Measurements from ENCODE around the gene TAF7. TPM values are rescaled to one million over a fixed set of nuclear protein-coding genes. Genes with fewer than 3 reads are reported as not detected.

Gene TAF7
- total and polyA plus RNA-seq, 9 of the 15 experiments (the other 6 are each of a cell fraction or from before 2014, with no cell fraction given) = 51.6 to 116 (median 73.3) TPM

- TF ChIP-seq CBFA2T2 (conservative IDR thresholded peaks at IDR 0.05) (no peak), ZBTB8A (IDR thresholded peaks at IDR 0.05; ENCODE audit: partially characterized antibody) (no peak), MAX (CRISPR knock-in tag; IDR thresholded peaks at IDR 0.05) (no peak), AFF1 (IDR thresholded peaks at IDR 0.05; ENCODE audit: low read depth in 1 of 2, partially characterized antibody in 2 of 2) (peak in 1 of 2 experiments; percentile 31), ZNF165 (CRISPR knock-in tag; IDR thresholded peaks at IDR 0.05; ENCODE audit: borderline replicate concordance) (no peak), KDM1A (IDR thresholded peaks at IDR 0.05) (no peak), CTBP1 (IDR thresholded peaks at IDR 0.05; ENCODE audit: borderline replicate concordance) (peak; percentile 77), ZNF3 (CRISPR knock-in tag; IDR thresholded peaks at IDR 0.05) (no peak), ZNF639 (CRISPR knock-in tag; conservative IDR thresholded peaks at IDR 0.05 in 1 of 2, IDR thresholded peaks at IDR 0.05 in 1 of 2) (no peak), REST (IDR thresholded peaks at IDR 0.05; ENCODE audit: borderline replicate concordance) (peak; percentile 40; the same call in 1 of the 2 replicates), REST (CRISPR knock-in tag; IDR thresholded peaks at IDR 0.05; ENCODE audit: low read depth) (no peak), BCL6 (CRISPR knock-in tag; IDR thresholded peaks at IDR 0.05) (no peak)
Measured at GRCh38 chr5:141326088-141326854, 5.7 kb upstream of the TAF7 start (continued).
